IMR-90 (cell line): ENCODE data around the gene ZNF385D. TPM values are rescaled to one million over a fixed set of nuclear protein-coding genes. Genes with fewer than 3 reads are reported as not detected.

Source experiments
- ATAC-seq: fragments of 200-7000 bp; cut with Tn5 transposase; 2 replicates; pipeline ENCODE4 v1.9.1; 2020; ENCODE audit warnings: low read depth, mild to moderate bottlenecking, moderate library complexity
- BruUV-seq: library from RNA; stranded (reverse); fragments of 400-500 nt; replicated peaks from 2 replicates; lab custom pipeline; 2021; lab: Mats Ljungman, UMichigan
- CTCF ChIA-PET: fragments of 300-600 bp; formaldehyde crosslinking; extraction: SDS; loops from one replicate; lab custom pipeline; 2021; ENCODE audit warnings: antibody characterized with exemption; lab: Yijun Ruan, JAX
- POLR2A ChIA-PET: fragments of 300-600 bp; sonication (Branson Sonifier 250); formaldehyde crosslinking; loops from one replicate; lab custom pipeline; 2022; ENCODE audit warnings: antibody characterized with exemption; ENCODE audit not compliant: unreplicated experiment; lab: Charles Lee
- DNase-seq: peaks from one replicate; pipeline ENCODE4 v3.0.0; 2013
- H2AFZ ChIP-seq: replicated peaks from 2 replicates; pipeline ENCODE3; 2013; ENCODE audit warnings: low read length, mild to moderate bottlenecking; ENCODE audit not compliant: poor library complexity
- H2AK5ac ChIP-seq: 2 replicates; pipeline ENCODE4 v1.6.1; 2013; ENCODE audit warnings: low read depth, low read length, inconsistent platforms
- H2AK9ac ChIP-seq: replicated peaks from 2 replicates; pipeline ENCODE3; 2013; ENCODE audit warnings: mild to moderate bottlenecking, low read depth, low read length, moderate library complexity; ENCODE audit not compliant: poor library complexity
- H2BK120ac ChIP-seq: 2 replicates; pipeline ENCODE4 v1.6.1; 2013; ENCODE audit warnings: low read depth, low read length, inconsistent platforms
- H2BK15ac ChIP-seq: 3 replicates; pipeline ENCODE4 v1.6.1; 2013; ENCODE audit warnings: low read depth, low read length, inconsistent platforms
- H2BK20ac ChIP-seq: 2 replicates; pipeline ENCODE4 v1.6.1; 2013; ENCODE audit warnings: low read depth, mild to moderate bottlenecking, inconsistent platforms, low read length, moderate library complexity
- H2BK5ac ChIP-seq: 2 replicates; pipeline ENCODE4 v1.6.1; 2013; ENCODE audit warnings: mild to moderate bottlenecking, low read depth, low read length, inconsistent platforms; ENCODE audit not compliant: poor library complexity, severe bottlenecking
- H3K14ac ChIP-seq: replicated peaks from 2 replicates; pipeline ENCODE4 v1.6.1; 2013; ENCODE audit warnings: low read depth, low read length, inconsistent platforms
- H3K18ac ChIP-seq: 2 replicates; pipeline ENCODE4 v1.6.1; 2013; ENCODE audit warnings: low read depth, low read length, control low read depth
- H3K23ac ChIP-seq: 2 replicates; pipeline ENCODE4 v1.6.1; 2013; ENCODE audit warnings: low read depth, low read length, inconsistent platforms
- H3K27ac ChIP-seq: 2 replicates; pipeline ENCODE4 v1.5.1; 2013; ENCODE audit warnings: mild to moderate bottlenecking, control low read depth, low read length; ENCODE audit not compliant: insufficient read depth
- H3K27me3 ChIP-seq: 2 replicates; pipeline ENCODE4 v1.6.1; 2013; ENCODE audit warnings: low read length; ENCODE audit not compliant: control insufficient read depth, insufficient read depth
- H3K36me3 ChIP-seq: 2 replicates; pipeline ENCODE4 v1.6.1; 2013; ENCODE audit warnings: low read length, mixed read lengths; ENCODE audit not compliant: control insufficient read depth, insufficient read depth
- H3K4ac ChIP-seq: 2 replicates; pipeline ENCODE4 v1.6.1; 2013; ENCODE audit warnings: low read depth, low read length, inconsistent platforms
- H3K4me1 ChIP-seq: 2 replicates; pipeline ENCODE4 v1.6.1; 2013; ENCODE audit warnings: low read length, mixed read lengths; ENCODE audit not compliant: control insufficient read depth, insufficient read depth
- H3K4me2 ChIP-seq: 2 replicates; pipeline ENCODE4 v1.6.1; 2013; ENCODE audit warnings: low read depth, mild to moderate bottlenecking, control low read depth, low read length, moderate library complexity
- H3K4me3 ChIP-seq: 2 replicates; pipeline ENCODE4 v1.5.1; 2013; ENCODE audit warnings: low read depth, mild to moderate bottlenecking, control low read depth, low read length, moderate library complexity; ENCODE audit not compliant: insufficient read depth
- H3K56ac ChIP-seq: 2 replicates; pipeline ENCODE4 v1.6.1; 2013; ENCODE audit warnings: low read length, inconsistent platforms; ENCODE audit not compliant: insufficient read depth; ENCODE audit errors: extremely low read depth
- H3K79me1 ChIP-seq, 2 experiments: 2 replicates each; pipeline ENCODE4 v1.6.1; 2013; ENCODE audit warnings: low read length in 2 of 2, inconsistent platforms in 1 of 2, low read depth in 1 of 2
- H3K9ac ChIP-seq: 2 replicates; pipeline ENCODE4 v1.6.1; 2013; ENCODE audit warnings: low read depth, low read length, control low read depth
- H3K9me1 ChIP-seq: 2 replicates; pipeline ENCODE4 v1.6.1; 2013; ENCODE audit warnings: low read length, inconsistent platforms; ENCODE audit not compliant: insufficient read depth
- H3K9me3 ChIP-seq: 2 replicates; pipeline ENCODE4 v1.6.1; 2013; ENCODE audit warnings: low read length; ENCODE audit not compliant: control insufficient read depth, insufficient read depth
- H4K20me1 ChIP-seq: 2 replicates; pipeline ENCODE4 v1.6.1; 2013; ENCODE audit warnings: low read length, inconsistent platforms; ENCODE audit not compliant: insufficient read depth
- H4K5ac ChIP-seq: 2 replicates; pipeline ENCODE4 v1.6.1; 2013; ENCODE audit warnings: mild to moderate bottlenecking, low read depth, low read length, control low read depth
- H4K8ac ChIP-seq, 2 experiments: 2 replicates each; pipeline ENCODE4 v1.6.1; 2013; ENCODE audit warnings: low read depth in 2 of 2, low read length in 2 of 2, control low read depth in 1 of 2, inconsistent platforms in 1 of 2
- H4K91ac ChIP-seq: 2 replicates; pipeline ENCODE4 v1.6.1; 2013; ENCODE audit warnings: low read depth, low read length, inconsistent platforms; ENCODE audit not compliant: insufficient read depth
- BHLHE40 ChIP-seq: fragments of 150-350 bp; IDR thresholded peaks from 2 replicates; pipeline ENCODE4 v1.6.1; 2016; ENCODE audit warnings: mild to moderate bottlenecking, low read depth, low read length
- CEBPB ChIP-seq: IDR thresholded peaks from 2 replicates; pipeline ENCODE4 v1.6.1; 2012; ENCODE audit warnings: low read depth, low read length, improper control_type of control experiment
- CHD1 ChIP-seq: IDR thresholded peaks from 2 replicates; pipeline ENCODE4 v1.6.1; 2012; ENCODE audit warnings: low read depth, low read length, improper control_type of control experiment
- CTCF ChIP-seq: conservative IDR thresholded peaks from 2 replicates; pipeline ENCODE4 v1.5.1; 2012; ENCODE audit warnings: mild to moderate bottlenecking, low read depth, low read length, improper control_type of control experiment
- ELK1 ChIP-seq: fragments of 150-350 bp; IDR thresholded peaks from 2 replicates; pipeline ENCODE4 v1.6.1; 2016; ENCODE audit warnings: low read depth, mild to moderate bottlenecking, low read length, moderate library complexity, borderline replicate concordance
- FOS ChIP-seq: fragments of 150-350 bp; IDR thresholded peaks from 2 replicates; pipeline ENCODE4 v1.6.1; 2016; ENCODE audit warnings: low read depth, low read length
- MAFK ChIP-seq: IDR thresholded peaks from 2 replicates; pipeline ENCODE4 v1.6.1; 2012; ENCODE audit warnings: low read depth, low read length, improper control_type of control experiment
- MAZ ChIP-seq: IDR thresholded peaks from 2 replicates; pipeline ENCODE4 v1.6.1; 2012; ENCODE audit warnings: low read depth, mild to moderate bottlenecking, low read length, improper control_type of control experiment, moderate library complexity, borderline replicate concordance
- MXI1 ChIP-seq: IDR thresholded peaks from 2 replicates; pipeline ENCODE4 v1.6.1; 2012; ENCODE audit warnings: low read depth, mild to moderate bottlenecking, low read length, moderate library complexity, borderline replicate concordance
- NFE2L2 ChIP-seq: fragments of 150-350 bp; IDR thresholded peaks from 2 replicates; pipeline ENCODE4 v1.6.1; 2016; ENCODE audit warnings: low read depth, mild to moderate bottlenecking, low read length
- POLR2A ChIP-seq: IDR thresholded peaks from 2 replicates; pipeline ENCODE4 v1.6.1; 2012; ENCODE audit warnings: mild to moderate bottlenecking, low read depth, low read length
- RAD21 ChIP-seq: IDR thresholded peaks from 2 replicates; pipeline ENCODE4 v1.6.1; 2012; ENCODE audit warnings: low read length, improper control_type of control experiment
- RCOR1 ChIP-seq: IDR thresholded peaks from 2 replicates; pipeline ENCODE4 v1.6.1; 2012; ENCODE audit warnings: mild to moderate bottlenecking, low read length, improper control_type of control experiment; ENCODE audit not compliant: insufficient replicate concordance
- RFX5 ChIP-seq: IDR thresholded peaks from 2 replicates; pipeline ENCODE4 v1.8.0; 2012; ENCODE audit warnings: low read depth, mild to moderate bottlenecking, low read length, moderate library complexity
- SMC3 ChIP-seq: fragments of 150-350 bp; IDR thresholded peaks from 2 replicates; pipeline ENCODE4 v1.6.1; 2016; ENCODE audit warnings: low read depth, mild to moderate bottlenecking, antibody characterized with exemption, low read length, moderate library complexity
- USF2 ChIP-seq: fragments of 150-350 bp; IDR thresholded peaks from 2 replicates; pipeline ENCODE4 v1.6.1; 2017; ENCODE audit warnings: mild to moderate bottlenecking, antibody characterized with exemption, low read length, low read depth
- WGBS, 2 experiments: methylation state at CpG; one replicate each; pipeline versions ENCODE4 v1.1.5 to v1.1.7; 2013; ENCODE audit warnings: missing lambda C conversion rate in 2 of 2; ENCODE audit not compliant: insufficient read length in 1 of 2; ENCODE audit errors: extremely low coverage in 2 of 2; 5-methylcytosine and 5-hydroxymethylcytosine counted together
- dilution Hi-C: fragments of 300-500 bp; cut with HindIII; formaldehyde crosslinking; loops from one replicate; pipeline ENCODE4 v1.14.3; 2018; ENCODE audit warnings: low sequenced_read_pairs; ENCODE audit not compliant: unreplicated experiment
- in situ Hi-C: fragments of 300-500 bp; cut with MboI; formaldehyde crosslinking; loops from 3 replicates; pipeline ENCODE4 v1.14.3; 2019; ENCODE audit warnings: low sequenced_read_pairs, inconsistent platforms, mixed read lengths
- intact Hi-C: fragments of 100-400 bp; cut with micrococcal nuclease; formaldehyde crosslinking; loops from 2 replicates; pipeline ENCODE4 v1.10.0; 2022
- polyA plus RNA-seq, 3 experiments: library from polyadenylated mRNA; depleted of rRNA; stranded (reverse); fragments of >200 nt; gene quantifications; 2 replicates each; pipeline ENCODE4 v1.2.3, GENCODE V29; 2012; ENCODE audit warnings: low replicate concordance in 1 of 3
- total RNA-seq: library from RNA; depleted of rRNA; stranded (reverse); fragments of >200 nt; gene quantifications from 2 replicates; pipeline ENCODE4 v1.2.3, GENCODE V29; 2012

Gene ZNF385D
- total and polyA plus RNA-seq, 2 of the 4 experiments (the other 2 are of a cell fraction): 0.18 to 2.4 TPM

GRCh38 chr3:21592828-21593227 is 158.2 kb downstream of the ZNF385D start:
- intact Hi-C loops: no loop called here
- no peak overlapping the region for H2AFZ ChIP-seq
- H2BK15ac ChIP-seq: no peak overlapping the region
- no peaks in the 10 kb centered on the region for H3K27me3 ChIP-seq
- H3K4ac ChIP-seq: no peak overlapping the region
- no peak overlapping the region for H3K4me3 ChIP-seq
- H3K23ac ChIP-seq: no peak overlapping the region
- WGBS, 2 experiments: 64% methylated on average over 3 of the region's 4 CpGs; no CpG with 5 or more reads in 1 of the 2 experiments
- H3K9me1 ChIP-seq: no peaks in the 10 kb centered on the region
- H2BK5ac ChIP-seq: no peak overlapping the region
- H3K56ac ChIP-seq: no peak overlapping the region
- no peak overlapping the region for H3K9ac ChIP-seq
- H3K4me1 ChIP-seq: no peaks in the 10 kb centered on the region
- no peak overlapping the region for H2BK120ac ChIP-seq
- no peak overlapping the region for H3K18ac ChIP-seq
- CTCF ChIA-PET: no interaction called here
- no peaks in the 10 kb centered on the region for H3K9me3 ChIP-seq
- no TSS peak for BruUV-seq
- no peak overlapping the region for H4K5ac ChIP-seq
- H4K8ac ChIP-seq: no peak overlapping the region
- H3K27ac ChIP-seq: no peak overlapping the region
- no peak overlapping the region for H2AK9ac ChIP-seq
- DNase-seq (no peak), ATAC-seq (no peak)
- in situ Hi-C loops: no loop called here
- no peaks in the 10 kb centered on the region for H4K20me1 ChIP-seq
- no peak overlapping the region for H3K14ac ChIP-seq
- no peaks in the 10 kb centered on the region for H3K36me3 ChIP-seq
- H4K91ac ChIP-seq: no peak overlapping the region
- POLR2A ChIA-PET: no interaction called here
- TF ChIP-seq CEBPB (no peak), SMC3 (no peak), CTCF (no peak), ELK1 (no peak), BHLHE40 (no peak), MAFK (no peak), MXI1 (no peak), FOS (no peak), POLR2A (no peak), USF2 (no peak), MAZ (no peak), CHD1 (no peak), RFX5 (no peak), RCOR1 (no peak), NFE2L2 (no peak), RAD21 (no peak)
- dilution Hi-C loops: no loop called here
- no peak overlapping the region for H3K4me2 ChIP-seq
- H3K79me1 ChIP-seq: no peaks in the 10 kb centered on the region
- H2BK20ac ChIP-seq: no peak overlapping the region
- H2AK5ac ChIP-seq: no peak overlapping the region
